Gastrocnemius medialis (tissue), 4 donors: ENCODE data around the gene DDX41. TPM values are rescaled to one million over a fixed set of nuclear protein-coding genes. Genes with fewer than 3 reads are reported as not detected.

Source experiments
- ATAC-seq, 2 donors: fragments of 150-250 bp; one replicate each; pipeline ENCODE4 v1.9.1; 2016
- DNase-seq, 2 donors: peaks; one replicate each; pipeline ENCODE4 v3.0.0-alpha.2; 2019
- H3K27ac ChIP-seq, 4 donors: fragments of 200-600 bp; sonication (generic); 1 replicate in 1 of 4; 2 replicates in 3 of 4; pipeline ENCODE4 v1.5.1; 2016 to 2018; ENCODE audit warnings: mild to moderate bottlenecking in 2 of 4, moderate library complexity in 1 of 4
- H3K27me3 ChIP-seq, 3 donors: fragments of 200-600 bp; sonication (generic) in 2 of 3; 1 replicate in 1 of 3; 2 replicates in 2 of 3; pipeline versions ENCODE4 v1.5.1 to v1.6.0; 2016 to 2019; ENCODE audit warnings: mild to moderate bottlenecking in 1 of 3, moderate library complexity in 1 of 3
- H3K36me3 ChIP-seq, 2 donors: fragments of 200-600 bp; sonication (generic) in 1 of 2; one replicate each; pipeline ENCODE4 v1.5.1; 2017 to 2018
- H3K4me1 ChIP-seq, 2 donors: fragments of 200-600 bp; sonication (generic) in 1 of 2; one replicate each; pipeline ENCODE4 v1.5.1; 2016 to 2017; ENCODE audit warnings: mild to moderate bottlenecking in 2 of 2
- H3K4me3 ChIP-seq, 4 donors: fragments of 200-600 bp; sonication (generic) in 3 of 4; 1 replicate in 1 of 4; 2 replicates in 3 of 4; pipeline ENCODE4 v1.5.1; 2016 to 2019; ENCODE audit warnings: mild to moderate bottlenecking in 2 of 4
- H3K9me3 ChIP-seq, 3 donors: fragments of 200-600 bp; sonication (generic) in 2 of 3; 1 replicate in 1 of 3; 2 replicates in 2 of 3; pipeline ENCODE4 v1.5.1; 2016 to 2019
- CTCF ChIP-seq, 5 experiments: fragments of 450-650 bp in 3 of 5; fragments of 200-600 bp in 2 of 5; sonication (generic) in 2 of 5; IDR thresholded peaks in 4 of 5; conservative IDR thresholded peaks in 1 of 5; 1 replicate in 4 of 5; 2 replicates in 1 of 5; pipeline ENCODE4 v1.5.1; 2016 to 2019; ENCODE audit warnings: antibody characterized with exemption in 5 of 5, mild to moderate bottlenecking in 3 of 5, moderate library complexity in 3 of 5
- POLR2A ChIP-seq, 2 donors: fragments of 450-650 bp; IDR thresholded peaks; one replicate each; pipeline ENCODE4 v1.6.1; 2017; ENCODE audit warnings: antibody characterized with exemption in 2 of 2, mild to moderate bottlenecking in 2 of 2, moderate library complexity in 2 of 2
- in situ Hi-C, 4 donors: fragments of 200-750 bp; cut with MboI; loops; one replicate each; pipeline versions ENCODE4 v1.15.0 to v1.8.0; 2017; ENCODE audit warnings: low sequenced_read_pairs in 4 of 4
- intact Hi-C: fragments of 100-400 bp; cut with DNase I; formaldehyde crosslinking; loops from one replicate; pipeline ENCODE4 v1.15.1; 2023; ENCODE audit warnings: low total_unique reads
- total RNA-seq, 4 donors: library from RNA; depleted of rRNA; stranded (reverse); fragments of >200 nt; gene quantifications; one replicate each; pipeline versions ENCODE4 v1.1.0 to v1.2.3, GENCODE V29; 2016

The DDX41 gene
- total RNA-seq, 4 donors from 2014 or later = 47.1 to 105 (median 62.3) TPM

- H3K9me3 ChIP-seq = no peaks in the 10 kb centered on the region
- ATAC-seq = no peak
- in situ Hi-C loops (no loop called here), intact Hi-C loops (no loop called here)
- TF ChIP-seq POLR2A (IDR thresholded peaks at IDR 0.05) = no peak
- peak in 1 of 5 experiments; percentile 25 for TF ChIP-seq CTCF (IDR thresholded peaks at IDR 0.05 in 4 of 5, conservative IDR thresholded peaks at IDR 0.05 in 1 of 5)
- peak overlapping the region; percentile 96 to 99 (median 98) for H3K27ac ChIP-seq
- peak in 1 of 2 donors; percentile 54 for DNase-seq
- H3K27me3 ChIP-seq = no peaks in the 10 kb centered on the region
- peaks cover 47 to 60% of the 10 kb centered on the region in 2 donors for H3K4me1 ChIP-seq
- H3K4me3 ChIP-seq = peak overlapping the region in 3 of 4 donors; percentile 70 to 87 (median 80)
- peaks cover 0 to 22% of the 10 kb centered on the region in 2 donors for H3K36me3 ChIP-seq
Observed at GRCh38 chr5:177494346-177495195, 22.2 kb downstream of the DDX41 start.

- ATAC-seq (no peak), DNase-seq (no peak)
- intact Hi-C loops (no loop called here), in situ Hi-C loops (no loop called here)
- H3K27ac ChIP-seq = peak overlapping the region; percentile 96 to 99 (median 98)
- H3K9me3 ChIP-seq = no peaks in the 10 kb centered on the region
- no peak overlapping the region for H3K4me3 ChIP-seq
- TF ChIP-seq POLR2A (IDR thresholded peaks at IDR 0.05) = no peak
- no peak for TF ChIP-seq CTCF (IDR thresholded peaks at IDR 0.05 in 4 of 5, conservative IDR thresholded peaks at IDR 0.05 in 1 of 5)
- H3K27me3 ChIP-seq = no peaks in the 10 kb centered on the region
- H3K36me3 ChIP-seq = peaks cover 0 to 29% of the 10 kb centered on the region in 2 donors
- H3K4me1 ChIP-seq = peaks cover 47 to 60% of the 10 kb centered on the region in 2 donors
Observed at GRCh38 chr5:177493795-177494345, 22.9 kb downstream of the DDX41 start.

GRCh38 chr5:177492841-177493240 is 23.9 kb downstream of the DDX41 start:
- intact Hi-C loops (no loop called here), in situ Hi-C loops (no loop called here)
- ATAC-seq (no peak), DNase-seq (no peak)
- Histone ChIP-seq H3K4me1 (peaks cover 45 to 56% of the 10 kb centered on the region in 2 donors), H3K27me3 (no peaks in the 10 kb centered on the region), H3K4me3 (no peak overlapping the region), H3K9me3 (no peaks in the 10 kb centered on the region), H3K27ac (peak overlapping the region; percentile 96 to 99 (median 98)), H3K36me3 (peaks cover 0 to 38% of the 10 kb centered on the region in 2 donors)
- TF ChIP-seq CTCF (IDR thresholded peaks at IDR 0.05 in 4 of 5, conservative IDR thresholded peaks at IDR 0.05 in 1 of 5) = no peak
- TF ChIP-seq POLR2A (IDR thresholded peaks at IDR 0.05) = no peak

GRCh38 chr5:177491983-177492746 is 24.6 kb downstream of the DDX41 start:
- Histone ChIP-seq H3K4me1 (peaks cover 42 to 54% of the 10 kb centered on the region in 2 donors), H3K27ac (peak overlapping the region; percentile 37 to 98 (median 96)), H3K4me3 (no peak overlapping the region), H3K9me3 (no peaks in the 10 kb centered on the region), H3K27me3 (no peaks in the 10 kb centered on the region), H3K36me3 (peaks cover 0 to 45% of the 10 kb centered on the region in 2 donors)
- no peak for ATAC-seq
- DNase-seq = no peak
- in situ Hi-C loops = no loop called here
- TF ChIP-seq CTCF (IDR thresholded peaks at IDR 0.05 in 4 of 5, conservative IDR thresholded peaks at IDR 0.05 in 1 of 5) (no peak), POLR2A (IDR thresholded peaks at IDR 0.05) (no peak)
- intact Hi-C loops = no loop called here
